SK-N-SH treated with all-trans-retinoic acid at 6 μM for 48 hours (cell line): ENCODE results near the gene CRISPLD2.

ENCODE experiments used
- ATAC-seq: fragments of 200-7000 bp; cut with Tn5 transposase; 3 replicates; pipeline ENCODE4 v1.9.1; 2020; ENCODE audit warnings: mild to moderate bottlenecking, moderate library complexity
- ARNTL ChIP-seq: fragments of 450-650 bp; formaldehyde crosslinking; IDR thresholded peaks from 2 replicates; pipeline ENCODE4 v1.5.0; 2020; ENCODE audit warnings: low read depth, mild to moderate bottlenecking, moderate library complexity, borderline replicate concordance
- BACH2 ChIP-seq: fragments of 250-450 bp; sonication (Bioruptor Pico); IDR thresholded peaks from 2 replicates; pipeline ENCODE4 v1.9.0; 2021; ENCODE audit warnings: mild to moderate bottlenecking, borderline replicate concordance
- CREB5 ChIP-seq: fragments of 250-450 bp; sonication (Bioruptor Pico); IDR thresholded peaks from 2 replicates; pipeline ENCODE4 v1.5.1; 2020; ENCODE audit warnings: low read depth, mild to moderate bottlenecking, moderate library complexity
- CSDC2 ChIP-seq: fragments of 250-450 bp; sonication (Bioruptor Pico); IDR thresholded peaks from 2 replicates; pipeline ENCODE4 v1.5.0; 2020; ENCODE audit warnings: mild to moderate bottlenecking, moderate library complexity
- CSRNP3 ChIP-seq: fragments of 250-450 bp; sonication (Bioruptor Pico); IDR thresholded peaks from 2 replicates; pipeline ENCODE4 v1.5.1; 2021; ENCODE audit warnings: mild to moderate bottlenecking, moderate library complexity
- ESRRG ChIP-seq: fragments of 250-450 bp; sonication (Bioruptor Pico); IDR thresholded peaks from 2 replicates; pipeline ENCODE4 v1.6.1; 2021; ENCODE audit warnings: mild to moderate bottlenecking
- GLIS3 ChIP-seq: fragments of 250-450 bp; sonication (Bioruptor Pico); IDR thresholded peaks from 2 replicates; pipeline ENCODE4 v1.5.0; 2020; ENCODE audit warnings: mild to moderate bottlenecking, moderate library complexity
- ISL1 ChIP-seq: fragments of 250-450 bp; sonication (Bioruptor Pico); IDR thresholded peaks from 2 replicates; pipeline ENCODE4 v2.1.2; 2022; ENCODE audit warnings: mild to moderate bottlenecking, moderate library complexity
- OSR1 ChIP-seq: fragments of 250-450 bp; sonication (Bioruptor Pico); IDR thresholded peaks from 2 replicates; pipeline ENCODE4 v1.8.0; 2022; ENCODE audit warnings: moderate library complexity, mild to moderate bottlenecking, inconsistent platforms
- PATZ1 ChIP-seq: fragments of 250-450 bp; sonication (Bioruptor Pico); IDR thresholded peaks from 2 replicates; pipeline ENCODE4 v1.8.0; 2020; ENCODE audit warnings: mild to moderate bottlenecking, moderate library complexity, borderline replicate concordance
- POU6F1 ChIP-seq: fragments of 250-450 bp; sonication (Bioruptor Pico); IDR thresholded peaks from 2 replicates; pipeline ENCODE4 v1.8.0; 2021; ENCODE audit warnings: low read depth, mild to moderate bottlenecking, moderate library complexity, borderline replicate concordance
- PPARA ChIP-seq: fragments of 250-450 bp; sonication (Bioruptor Pico); IDR thresholded peaks from 2 replicates; pipeline ENCODE4 v1.5.0; 2020; ENCODE audit warnings: mild to moderate bottlenecking, borderline replicate concordance
- RARB ChIP-seq: fragments of 250-450 bp; sonication (Bioruptor Pico); IDR thresholded peaks from 2 replicates; pipeline ENCODE4 v1.8.0; 2021; ENCODE audit warnings: mild to moderate bottlenecking, moderate library complexity
- SNAI2 ChIP-seq: fragments of 250-450 bp; sonication (Bioruptor Pico); IDR thresholded peaks from 2 replicates; pipeline ENCODE4 v1.5.0; 2020; ENCODE audit warnings: mild to moderate bottlenecking, moderate library complexity
- TCF4 ChIP-seq: fragments of 250-450 bp; sonication (Bioruptor Pico); IDR thresholded peaks from 2 replicates; pipeline ENCODE4 v1.8.0; 2021; ENCODE audit warnings: mild to moderate bottlenecking, moderate library complexity, borderline replicate concordance
- TOX ChIP-seq: fragments of 250-450 bp; sonication (Bioruptor Pico); IDR thresholded peaks from 2 replicates; pipeline ENCODE4 v1.8.0; 2021; ENCODE audit warnings: mild to moderate bottlenecking, moderate library complexity, borderline replicate concordance
- TSHZ2 ChIP-seq: fragments of 250-450 bp; sonication (Bioruptor Pico); IDR thresholded peaks from 2 replicates; pipeline ENCODE4 v1.5.0; 2020; ENCODE audit warnings: mild to moderate bottlenecking, moderate library complexity
- ZC3H10 ChIP-seq: fragments of 250-450 bp; sonication (Bioruptor Pico); IDR thresholded peaks from 2 replicates; pipeline ENCODE4 v1.5.1; 2021; ENCODE audit warnings: mild to moderate bottlenecking, moderate library complexity
- ZFP3 ChIP-seq: fragments of 250-450 bp; sonication (Bioruptor Pico); IDR thresholded peaks from 2 replicates; pipeline ENCODE4 v1.5.0; 2020; ENCODE audit warnings: mild to moderate bottlenecking, moderate library complexity
- ZFP30 ChIP-seq: fragments of 450-650 bp; formaldehyde crosslinking; IDR thresholded peaks from 2 replicates; pipeline ENCODE4 v1.5.0; 2022; ENCODE audit warnings: mild to moderate bottlenecking, moderate library complexity
- ZNF565 ChIP-seq: fragments of 450-650 bp; formaldehyde crosslinking; conservative IDR thresholded peaks from 2 replicates; pipeline ENCODE4 v1.5.0; 2020; ENCODE audit warnings: low read depth, mild to moderate bottlenecking, moderate library complexity
- ZNF70 ChIP-seq: fragments of 450-650 bp; formaldehyde crosslinking; IDR thresholded peaks from 2 replicates; pipeline ENCODE4 v1.5.0; 2020; ENCODE audit warnings: mild to moderate bottlenecking, moderate library complexity

CRISPLD2 gene

GRCh38 chr16:84885342-84885910, 65.6 kb downstream of the CRISPLD2 start:
- no peak for ATAC-seq
- no peak for TF ChIP-seq TCF4 (CRISPR knock-in tag)
- no peak for TF ChIP-seq CREB5 (CRISPR knock-in tag)
- no peak for TF ChIP-seq ZNF565
- no peak for TF ChIP-seq ZNF70
- no peak for TF ChIP-seq GLIS3 (CRISPR knock-in tag)
- TF ChIP-seq ISL1 (CRISPR knock-in tag), result no peak
- no peak for TF ChIP-seq TOX (CRISPR knock-in tag)
- TF ChIP-seq POU6F1 (CRISPR knock-in tag), result no peak
- no peak for TF ChIP-seq SNAI2 (CRISPR knock-in tag)
- no peak for TF ChIP-seq RARB (CRISPR knock-in tag)
- TF ChIP-seq OSR1 (CRISPR knock-in tag), result no peak
- TF ChIP-seq ZFP30 (CRISPR knock-in tag), result no peak

GRCh38 chr16:84886497-84887090, 66.8 kb downstream of the CRISPLD2 start:
- no peak for ATAC-seq
- no peak for TF ChIP-seq ARNTL (CRISPR knock-in tag)
- no peak for TF ChIP-seq RARB (CRISPR knock-in tag)
- no peak for TF ChIP-seq ZC3H10 (CRISPR knock-in tag)
- no peak for TF ChIP-seq PATZ1 (CRISPR knock-in tag)
- no peak for TF ChIP-seq PPARA (CRISPR knock-in tag)
- no peak for TF ChIP-seq CSDC2 (CRISPR knock-in tag)
- no peak for TF ChIP-seq CSRNP3
- TF ChIP-seq GLIS3 (CRISPR knock-in tag), result no peak

- no peak for ATAC-seq
- TF ChIP-seq TOX (CRISPR knock-in tag), result no peak
- no peak for TF ChIP-seq ESRRG
- TF ChIP-seq ISL1 (CRISPR knock-in tag), result no peak
- TF ChIP-seq TCF4 (CRISPR knock-in tag), result no peak
- no peak for TF ChIP-seq ZNF70
- no peak for TF ChIP-seq ZFP30 (CRISPR knock-in tag)
- TF ChIP-seq CSDC2 (CRISPR knock-in tag), result no peak
- no peak for TF ChIP-seq RARB (CRISPR knock-in tag)
- TF ChIP-seq TSHZ2 (CRISPR knock-in tag), result no peak
- no peak for TF ChIP-seq ARNTL (CRISPR knock-in tag)
- TF ChIP-seq POU6F1 (CRISPR knock-in tag), result no peak
- no peak for TF ChIP-seq ZFP3 (CRISPR knock-in tag)
- TF ChIP-seq BACH2 (CRISPR knock-in tag), result no peak
- no peak for TF ChIP-seq OSR1 (CRISPR knock-in tag)
- TF ChIP-seq, all 23 proteins: peak for 0
Observed at GRCh38 chr16:84887207-84887606, 67.4 kb downstream of the CRISPLD2 start.
